HG03196 (cell line): ENCODE data around the gene CSNK1G3.

Experiments
- ATAC-seq: cut with Tn5 transposase; IDR thresholded peaks from one replicate; pipeline ENCODE4 v1.9.1; 2021; ENCODE audit not compliant: unreplicated experiment

The CSNK1G3 gene

GRCh38 chr5:123512611-123513461, 859 bp downstream of the CSNK1G3 start:
- peak; percentile 24 for ATAC-seq

GRCh38 chr5:123514615-123515355, 2.8 kb downstream of the CSNK1G3 start:
- ATAC-seq = no peak

DNA sequence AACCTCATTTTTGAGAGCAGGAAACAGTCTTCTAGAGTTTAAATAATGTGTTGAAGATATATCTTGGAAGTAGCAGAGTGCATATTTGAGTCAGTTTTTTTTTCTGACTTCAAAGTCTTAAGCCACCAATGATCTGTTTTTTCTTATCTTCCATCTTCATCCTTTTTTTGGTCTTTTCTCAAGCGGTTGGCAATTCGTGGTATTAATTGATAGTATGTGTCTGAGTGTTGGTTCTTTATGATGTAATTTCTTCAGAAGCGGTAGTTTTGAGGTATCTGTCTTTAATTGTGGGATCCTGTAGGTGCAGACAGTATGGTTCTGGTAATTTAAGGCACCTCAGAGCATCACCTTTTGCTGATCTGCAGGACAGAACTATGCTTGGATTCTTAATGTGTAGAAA, 3.9 kb downstream of the CSNK1G3 start:
- no peak for ATAC-seq

GRCh38 chr5:123517476-123517875, 5.5 kb downstream of the CSNK1G3 start:
- ATAC-seq = no peak

DNA sequence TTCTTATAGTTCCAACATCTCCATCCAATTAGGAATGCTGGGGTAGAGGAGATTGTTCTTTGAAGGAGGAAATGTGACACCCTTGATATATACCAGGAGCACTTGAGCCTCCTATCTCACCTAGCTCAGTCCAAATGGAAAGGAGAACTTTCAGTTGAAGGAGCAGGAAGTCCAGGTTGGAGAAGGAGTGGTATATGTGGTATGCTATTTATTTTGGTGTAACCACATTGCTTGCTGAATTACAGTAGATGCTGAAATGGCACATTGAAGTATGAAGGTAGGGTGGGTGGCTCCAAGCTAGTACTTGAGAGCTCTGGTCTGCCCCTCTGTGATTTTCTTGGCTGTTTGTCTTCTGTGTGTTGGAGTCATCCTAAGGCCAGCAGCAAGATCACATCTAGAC, 6.1 kb downstream of the CSNK1G3 start:
- ATAC-seq = no peak

- ATAC-seq = peak; percentile 41
These were observed 8.8 kb downstream of the CSNK1G3 start for GRCh38 chr5:123520677-123521247.

GRCh38 chr5:123524146-123524545, 12.2 kb downstream of the CSNK1G3 start:
- ATAC-seq = no peak

DNA sequence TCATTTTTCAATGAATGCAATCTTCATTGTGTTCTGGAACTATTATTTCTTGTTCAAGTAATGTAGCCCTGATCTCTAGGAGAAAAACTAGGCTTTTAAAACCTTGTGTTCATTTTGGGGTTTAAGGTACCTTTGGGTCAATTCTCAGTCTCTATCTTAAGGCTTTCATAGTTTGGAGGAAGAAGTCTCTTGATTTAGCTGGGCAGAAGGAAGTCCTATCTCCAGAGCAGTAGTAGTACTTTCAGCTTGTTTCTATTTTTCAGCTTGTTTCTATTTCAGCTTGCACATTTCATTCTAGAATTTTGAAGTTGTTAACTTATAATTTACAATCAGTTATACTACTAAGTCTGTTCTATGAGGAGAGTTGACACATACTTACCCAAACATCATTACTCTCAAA, 15.2 kb downstream of the CSNK1G3 start:
- ATAC-seq = no peak

- no peak for ATAC-seq
These were observed 16.1 kb downstream of the CSNK1G3 start for GRCh38 chr5:123528065-123528464.

DNA sequence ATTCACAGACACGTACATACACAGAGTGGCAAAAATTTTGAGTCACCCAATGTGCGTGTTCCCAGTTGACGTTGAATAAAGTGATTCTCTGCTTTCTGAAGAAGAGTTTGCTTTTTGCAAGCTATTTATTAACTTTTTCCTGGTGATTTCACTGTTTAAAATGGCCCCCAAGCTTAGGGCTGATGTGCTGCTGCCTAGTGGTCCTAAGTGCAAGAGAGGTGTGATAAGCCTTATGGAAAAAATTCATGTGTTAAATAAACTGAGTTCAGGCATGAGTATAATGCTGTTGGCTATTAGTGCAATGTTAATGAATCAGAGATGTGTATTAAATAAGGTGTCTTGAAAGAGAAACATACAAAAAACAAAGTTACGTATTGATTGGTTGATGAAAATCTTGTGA, 16.9 kb downstream of the CSNK1G3 start:
- ATAC-seq = no peak

GRCh38 chr5:123530728-123531127, 18.8 kb downstream of the CSNK1G3 start:
- no peak for ATAC-seq

DNA sequence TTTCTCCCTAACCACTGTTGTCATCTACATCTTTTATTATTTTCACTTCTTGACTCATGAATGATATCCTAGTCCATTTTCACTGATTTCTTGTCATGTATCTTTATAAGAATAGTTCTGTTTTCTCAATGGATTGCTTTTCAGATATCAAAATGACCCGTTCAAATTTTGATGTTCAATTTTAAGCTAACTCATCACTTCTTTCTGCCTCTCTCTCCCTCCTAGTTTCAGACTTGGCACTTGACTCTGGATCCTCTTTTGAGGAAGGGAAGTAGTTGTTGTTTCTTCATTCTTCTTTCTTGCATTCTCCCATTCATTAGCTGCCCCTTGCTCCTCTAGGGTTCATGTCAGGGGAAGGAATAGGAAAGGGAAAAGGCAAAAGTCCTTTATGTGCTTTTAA, 23.7 kb downstream of the CSNK1G3 start:
- no peak for ATAC-seq

- no peak for ATAC-seq
These were observed 25.3 kb downstream of the CSNK1G3 start for GRCh38 chr5:123537256-123537655.

DNA sequence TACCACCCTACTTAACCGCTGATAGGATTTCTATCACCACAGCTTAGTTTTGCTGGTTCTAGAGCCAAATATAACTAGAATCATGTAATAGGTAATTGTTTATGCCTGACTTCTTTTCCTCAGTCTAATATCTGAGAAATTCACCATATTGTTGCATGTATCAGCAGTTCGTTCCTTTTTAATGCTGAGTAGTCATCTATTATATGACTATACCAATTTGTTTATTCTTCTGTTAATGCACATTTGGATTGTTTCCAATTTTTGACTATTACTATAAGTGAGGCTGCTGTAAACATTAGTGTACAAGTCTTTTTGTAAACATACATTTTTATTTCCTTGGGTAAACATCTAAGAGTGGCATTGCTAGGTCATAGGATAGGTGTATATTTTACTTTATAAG, 25.9 kb downstream of the CSNK1G3 start:
- no peak for ATAC-seq

GRCh38 chr5:123538670-123539459, 26.9 kb downstream of the CSNK1G3 start:
- ATAC-seq = no peak

DNA sequence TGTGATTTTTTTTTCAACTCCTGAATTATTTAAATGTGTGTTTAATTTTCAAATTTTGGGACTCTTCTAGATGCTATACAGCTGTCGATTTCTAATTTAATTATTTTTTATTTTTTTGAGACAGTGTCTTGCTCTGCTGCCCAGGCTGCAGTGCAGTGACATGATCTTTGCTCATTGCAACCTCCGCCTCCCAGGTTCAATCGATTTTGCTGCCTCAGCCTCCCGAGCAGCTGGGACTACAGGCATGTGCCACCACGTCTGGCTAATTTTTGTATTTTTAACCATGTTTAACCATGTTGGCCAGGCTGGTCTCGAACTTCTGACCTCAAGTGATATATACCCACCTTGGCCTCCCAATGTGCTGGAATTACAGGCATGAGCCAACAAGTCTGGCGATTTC, 28.6 kb downstream of the CSNK1G3 start:
- ATAC-seq = no peak

DNA sequence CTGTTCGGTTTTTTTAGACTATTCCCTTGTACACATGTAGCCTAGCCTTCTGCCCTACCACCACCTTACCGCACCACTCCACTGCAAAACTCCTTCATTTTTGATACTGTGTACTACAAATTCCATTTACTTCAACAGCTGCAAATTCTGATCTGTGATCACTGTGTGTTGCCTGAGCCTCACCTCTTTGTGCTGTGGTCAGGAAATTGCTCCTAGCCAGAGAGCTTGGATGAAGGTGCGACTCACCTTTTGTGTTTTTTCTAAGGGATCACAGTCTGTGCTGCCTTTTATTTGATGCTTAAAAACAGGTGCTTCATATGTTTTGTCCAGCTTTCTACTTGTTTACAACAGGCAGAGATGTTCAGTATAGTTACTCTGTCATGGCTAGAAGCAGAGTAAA, 31.5 kb downstream of the CSNK1G3 start:
- no peak for ATAC-seq

GRCh38 chr5:123545506-123545905, 33.5 kb downstream of the CSNK1G3 start:
- no peak for ATAC-seq

GRCh38 chr5:123546657-123547056, 34.7 kb downstream of the CSNK1G3 start:
- ATAC-seq = no peak

DNA sequence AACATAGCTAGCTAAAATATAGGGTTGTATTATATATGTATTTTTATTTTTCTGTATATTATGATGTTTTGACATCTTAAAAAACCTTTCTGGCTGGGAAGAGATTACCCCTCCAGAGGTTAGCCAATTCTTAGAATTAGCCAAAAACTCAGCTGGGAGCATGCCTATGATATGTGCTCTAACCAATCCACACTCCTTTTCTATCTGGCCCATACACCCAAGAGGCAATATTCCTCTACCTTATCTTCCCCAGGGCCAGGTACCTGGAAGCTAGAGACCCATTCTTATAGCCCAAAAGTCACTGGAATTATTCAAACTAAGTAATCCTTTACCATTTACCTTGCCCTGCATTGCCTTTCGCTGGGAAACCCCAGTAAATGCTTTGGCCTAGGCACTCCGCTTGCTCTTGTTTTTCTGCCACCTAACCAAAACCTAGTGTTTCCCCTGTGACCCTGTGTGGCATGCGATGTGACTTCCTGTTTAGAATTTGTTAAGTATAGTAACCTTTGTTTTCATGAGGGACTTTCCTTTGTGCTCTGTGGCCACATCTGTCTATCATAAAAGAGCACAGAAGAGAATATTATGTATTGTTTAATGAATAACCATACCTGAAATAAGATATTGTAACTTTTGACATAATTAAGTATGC, 37.4 kb downstream of the CSNK1G3 start:
- peak; percentile 99 for ATAC-seq

- no peak for ATAC-seq
These were observed 42.6 kb downstream of the CSNK1G3 start for GRCh38 chr5:123554601-123555000.
